BLaER1 treated with 17β-estradiol and CSF1 and Interleukin-3, amounts not matched to agents 10 nM and 100 nM (cell line): Measurements from ENCODE around the gene FOXN4.

ENCODE experiments used
- H3K27ac ChIP-seq, 11 experiments: shearing (Covaris generic); formaldehyde crosslinking; 2 replicates each; pipeline ENCODE4 v1.8.1; 2022
- H3K27me3 ChIP-seq, 11 experiments: shearing (Covaris generic); formaldehyde crosslinking; 2 replicates each; pipeline ENCODE4 v1.8.1; 2022
- H3K36me3 ChIP-seq, 11 experiments: shearing (Covaris generic); formaldehyde crosslinking; 2 replicates each; pipeline ENCODE4 v1.8.1; 2022
- H3K4me1 ChIP-seq, 10 experiments: shearing (Covaris generic); formaldehyde crosslinking; 2 replicates each; pipeline ENCODE4 v1.8.1; 2022
- H3K4me2 ChIP-seq, 11 experiments: shearing (Covaris generic); formaldehyde crosslinking; 2 replicates each; pipeline ENCODE4 v1.8.1; 2022
- H3K4me3 ChIP-seq, 10 experiments: shearing (Covaris generic); formaldehyde crosslinking; 2 replicates each; pipeline ENCODE4 v1.8.1; 2022
- H3K9ac ChIP-seq, 11 experiments: shearing (Covaris generic); formaldehyde crosslinking; 2 replicates each; pipeline ENCODE4 v1.8.1; 2022
- H3K9me3 ChIP-seq, 11 experiments: shearing (Covaris generic); formaldehyde crosslinking; replicated peaks in 1 of 11; 2 replicates each; pipeline ENCODE4 v1.8.1; 2022
- H4K20me1 ChIP-seq, 11 experiments: shearing (Covaris generic); formaldehyde crosslinking; 2 replicates each; pipeline ENCODE4 v1.8.1; 2022
- Cebpa-rat ChIP-seq, 11 experiments: shearing (Covaris generic); IDR thresholded peaks; 2 replicates each; pipeline ENCODE4 v1.8.1; 2022

The FOXN4 gene

GRCh38 chr12:109277899-109278762, 31.0 kb downstream of the FOXN4 start:
- Histone ChIP-seq H3K36me3 (no peaks in the 10 kb centered on the region), H3K4me3 (no peak overlapping the region), H3K27me3 (no peaks in the 10 kb centered on the region), H3K27ac (no peak overlapping the region), H3K9ac (no peak overlapping the region), H3K4me2 (no peak overlapping the region), H3K9me3 (no peaks in the 10 kb centered on the region), H4K20me1 (no peaks in the 10 kb centered on the region; a peak in 1 of 22 replicates), H3K4me1 (peaks cover 9 to 17% (median 11%) of the 10 kb centered on the region in 10 experiments)
- no peak for TF ChIP-seq Cebpa-rat (IDR thresholded peaks at IDR 0.05)

DNA sequence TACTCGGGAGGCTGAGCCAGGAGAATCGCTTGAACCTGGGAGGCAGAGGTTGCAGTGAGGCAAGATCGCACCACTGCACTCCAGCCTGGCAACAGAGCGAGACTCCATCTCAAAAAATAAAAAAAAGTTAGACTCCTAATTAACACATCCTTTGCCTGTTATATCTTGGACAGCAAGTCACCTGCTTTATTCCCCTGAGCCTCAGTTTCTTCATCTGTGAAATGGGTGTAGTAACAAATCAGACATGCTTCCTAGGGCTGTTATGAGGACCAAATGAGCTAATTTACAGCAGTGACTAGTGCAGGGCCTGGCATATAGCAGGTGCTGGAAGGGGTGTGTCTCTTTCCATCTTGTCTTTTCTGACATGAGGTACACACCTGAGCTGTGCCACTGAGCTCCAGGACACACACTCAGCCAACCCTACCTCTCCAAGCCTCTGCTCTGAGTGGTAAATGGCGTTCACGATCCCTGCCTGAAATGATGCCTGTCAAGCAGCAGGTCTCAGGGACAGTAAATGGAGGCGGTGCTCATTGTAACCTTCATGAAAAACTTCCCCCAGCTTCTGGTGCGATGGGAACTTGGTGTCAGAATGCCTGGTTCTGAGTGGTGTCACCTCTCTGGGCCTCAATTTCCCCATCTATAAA, 31.7 kb downstream of the FOXN4 start:
- Histone ChIP-seq H3K27me3 (no peaks in the 10 kb centered on the region), H3K4me1 (peaks cover 9 to 17% (median 11%) of the 10 kb centered on the region in 10 experiments), H3K9ac (no peak overlapping the region), H3K36me3 (no peaks in the 10 kb centered on the region), H3K4me2 (peak overlapping the region in 10 of 11 experiments; percentile 11 to 77 (median 60); a peak in 15 of 22 replicates), H3K9me3 (no peaks in the 10 kb centered on the region), H3K4me3 (no peak overlapping the region), H4K20me1 (no peaks in the 10 kb centered on the region; a peak in 1 of 22 replicates), H3K27ac (0 out of 22 replicates have a peak overlapping the region, but pooled peaks of 1 of the 11 experiments have one; percentile 13)
- no peak for TF ChIP-seq Cebpa-rat (IDR thresholded peaks at IDR 0.05)

DNA sequence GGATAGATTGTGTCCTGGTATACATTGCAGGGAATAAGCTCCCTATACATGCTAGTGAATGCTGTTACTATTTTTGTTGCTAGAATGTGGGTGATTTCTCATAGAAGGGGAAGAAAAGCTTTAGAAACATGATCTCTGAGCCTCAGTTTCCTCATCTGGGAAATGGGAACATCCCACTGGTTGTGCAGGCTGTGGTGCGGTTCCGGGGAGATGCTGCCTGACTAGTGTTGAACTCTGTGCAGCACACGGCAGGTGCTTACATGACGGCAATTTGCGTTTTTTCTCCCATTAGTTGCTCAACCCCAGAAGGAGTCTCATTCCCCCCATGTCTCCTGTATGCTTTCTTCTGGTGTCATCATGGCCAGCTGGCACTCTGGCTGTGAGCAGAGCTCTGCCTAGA, 32.9 kb downstream of the FOXN4 start:
- H3K4me3 ChIP-seq: no peak overlapping the region
- peak overlapping the region in 9 of 11 experiments; percentile 11 to 77 (median 61); a peak in 10 of 22 replicates for H3K4me2 ChIP-seq
- H3K27me3 ChIP-seq: no peaks in the 10 kb centered on the region
- TF ChIP-seq Cebpa-rat (IDR thresholded peaks at IDR 0.05): no peak
- H3K9ac ChIP-seq: no peak overlapping the region
- H3K36me3 ChIP-seq: no peaks in the 10 kb centered on the region
- H3K9me3 ChIP-seq: no peaks in the 10 kb centered on the region
- peaks cover 9 to 17% (median 11%) of the 10 kb centered on the region in 10 experiments for H3K4me1 ChIP-seq
- H4K20me1 ChIP-seq: no peaks in the 10 kb centered on the region; a peak in 1 of 22 replicates
- H3K27ac ChIP-seq: peak overlapping the region in 2 of 11 experiments; percentile 5 to 13; a peak in 1 of 22 replicates

GRCh38 chr12:109275173-109275572, 33.9 kb downstream of the FOXN4 start:
- Histone ChIP-seq H3K4me2 (no peak overlapping the region), H3K27ac (no peak overlapping the region), H3K27me3 (no peaks in the 10 kb centered on the region), H3K36me3 (no peaks in the 10 kb centered on the region), H3K9ac (no peak overlapping the region), H4K20me1 (no peaks in the 10 kb centered on the region; a peak in 1 of 22 replicates), H3K9me3 (no peaks in the 10 kb centered on the region; a peak in 2 of 22 replicates), H3K4me1 (peaks cover 9 to 17% (median 11%) of the 10 kb centered on the region in 10 experiments), H3K4me3 (no peak overlapping the region)
- no peak for TF ChIP-seq Cebpa-rat (IDR thresholded peaks at IDR 0.05)

- Histone ChIP-seq H3K4me3 (no peak overlapping the region), H3K9me3 (no peaks in the 10 kb centered on the region; a peak in 2 of 22 replicates), H3K27ac (no peak overlapping the region), H3K4me2 (no peak overlapping the region), H3K27me3 (no peaks in the 10 kb centered on the region), H3K9ac (no peak overlapping the region), H3K4me1 (peaks cover 9 to 17% (median 11%) of the 10 kb centered on the region in 10 experiments), H3K36me3 (no peaks in the 10 kb centered on the region), H4K20me1 (no peaks in the 10 kb centered on the region; a peak in 1 of 22 replicates)
- TF ChIP-seq Cebpa-rat (IDR thresholded peaks at IDR 0.05): no peak
These were observed 34.7 kb downstream of the FOXN4 start for GRCh38 chr12:109274381-109274780.

GRCh38 chr12:109273354-109273753, 35.7 kb downstream of the FOXN4 start:
- no peak overlapping the region for H3K9ac ChIP-seq
- H3K36me3 ChIP-seq: no peaks in the 10 kb centered on the region
- peaks cover 9 to 16% (median 11%) of the 10 kb centered on the region in 10 experiments for H3K4me1 ChIP-seq
- H3K4me2 ChIP-seq: no peak overlapping the region
- no peaks in the 10 kb centered on the region; a peak in 2 of 22 replicates for H3K9me3 ChIP-seq
- no peaks in the 10 kb centered on the region; a peak in 1 of 22 replicates for H4K20me1 ChIP-seq
- H3K27me3 ChIP-seq: no peaks in the 10 kb centered on the region
- H3K4me3 ChIP-seq: no peak overlapping the region
- H3K27ac ChIP-seq: no peak overlapping the region
- no peak for TF ChIP-seq Cebpa-rat (IDR thresholded peaks at IDR 0.05)

- Histone ChIP-seq H3K36me3 (no peaks in the 10 kb centered on the region), H3K4me2 (no peak overlapping the region), H4K20me1 (no peaks in the 10 kb centered on the region; a peak in 1 of 22 replicates), H3K9me3 (no peaks in the 10 kb centered on the region; a peak in 2 of 22 replicates), H3K27ac (no peak overlapping the region), H3K4me3 (no peak overlapping the region), H3K27me3 (no peaks in the 10 kb centered on the region), H3K4me1 (peaks cover under 1 to 3% (median 2%) of the 10 kb centered on the region in 10 experiments), H3K9ac (no peak overlapping the region)
- TF ChIP-seq Cebpa-rat (IDR thresholded peaks at IDR 0.05): no peak
These were observed 37.7 kb downstream of the FOXN4 start for GRCh38 chr12:109271418-109271817.

DNA sequence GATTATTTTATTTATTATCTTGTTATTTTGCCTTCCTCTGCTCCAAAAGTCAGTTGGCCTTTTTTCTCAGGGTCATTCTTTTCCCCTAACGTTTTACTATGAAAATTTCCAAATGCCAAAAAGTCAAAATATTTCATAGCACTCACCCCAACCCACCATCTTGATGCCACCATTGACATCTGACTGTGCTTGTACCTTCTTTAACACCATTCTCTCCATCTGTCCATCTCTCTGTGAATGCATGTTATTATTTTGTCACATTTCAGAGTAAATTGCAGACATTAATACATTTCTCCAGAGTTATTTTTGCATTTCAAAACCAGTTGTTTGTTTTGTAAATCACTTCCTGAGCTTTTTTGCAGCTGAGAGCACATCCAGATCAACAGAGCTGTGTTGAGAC, 38.6 kb downstream of the FOXN4 start:
- no peaks in the 10 kb centered on the region for H3K4me1 ChIP-seq
- H3K9me3 ChIP-seq: no peaks in the 10 kb centered on the region; a peak in 2 of 22 replicates
- no peaks in the 10 kb centered on the region for H3K27me3 ChIP-seq
- H3K4me2 ChIP-seq: no peak overlapping the region
- H3K4me3 ChIP-seq: no peak overlapping the region
- H3K27ac ChIP-seq: no peak overlapping the region
- no peak overlapping the region for H3K9ac ChIP-seq
- H3K36me3 ChIP-seq: no peaks in the 10 kb centered on the region
- TF ChIP-seq Cebpa-rat (IDR thresholded peaks at IDR 0.05): no peak
- H4K20me1 ChIP-seq: no peaks in the 10 kb centered on the region; a peak in 1 of 22 replicates

DNA sequence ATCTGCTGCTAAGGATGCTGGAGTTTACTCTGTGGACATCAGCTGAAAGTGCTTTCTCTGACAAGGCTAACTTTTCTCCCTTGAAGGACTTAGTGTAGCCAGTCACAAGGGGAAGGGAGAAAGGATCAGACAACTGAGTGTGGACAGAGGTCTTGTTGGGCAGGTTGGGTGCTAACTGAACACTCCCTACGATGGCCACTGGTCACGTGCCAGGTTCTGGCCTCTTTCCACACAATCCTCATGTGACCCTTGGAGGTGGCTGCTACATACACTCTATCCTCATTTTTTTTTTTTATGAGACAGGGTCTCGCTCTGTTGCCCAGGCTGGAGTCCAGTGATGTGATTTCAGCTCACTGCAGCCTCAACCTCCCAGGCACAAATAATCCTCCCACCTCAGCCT, 39.7 kb downstream of the FOXN4 start:
- TF ChIP-seq Cebpa-rat (IDR thresholded peaks at IDR 0.05): no peak

More for the DNA sequence above, 39.7 kb downstream of the FOXN4 start:
- Histone ChIP-seq H3K27ac (no peak overlapping the region), H3K4me2 (no peak overlapping the region), H3K36me3 (no peaks in the 10 kb centered on the region; a peak in 1 of 22 replicates), H4K20me1 (no peaks in the 10 kb centered on the region; a peak in 1 of 22 replicates), H3K9ac (no peak overlapping the region), H3K4me1 (no peaks in the 10 kb centered on the region), H3K27me3 (no peaks in the 10 kb centered on the region), H3K4me3 (no peak overlapping the region), H3K9me3 (no peaks in the 10 kb centered on the region; a peak in 2 of 22 replicates)
